Nephron (organoid): Measurements from ENCODE around the gene CAMK2D.

Experiments used
- H3K27ac Mint-ChIP-seq, 3 experiments: 2 replicates each; pipeline ENCODE4 v1.8.0; 2020; ENCODE audit warnings: mixed read lengths in 3 of 3, mild to moderate bottlenecking in 2 of 3, moderate library complexity in 1 of 3
- H3K27me3 Mint-ChIP-seq: 2 replicates; pipeline ENCODE4 v1.8.0; 2021; ENCODE audit warnings: low read depth, mild to moderate bottlenecking, moderate library complexity, mixed read lengths
- H3K36me3 Mint-ChIP-seq: 2 replicates; pipeline ENCODE4 v1.8.0; 2020; ENCODE audit warnings: low read depth, mixed read lengths
- H3K4me1 Mint-ChIP-seq: 2 replicates; pipeline ENCODE4 v1.8.0; 2020; ENCODE audit warnings: mixed read lengths
- H3K4me3 Mint-ChIP-seq, 3 experiments: 2 replicates each; pipeline ENCODE4 v1.8.0; 2020; ENCODE audit warnings: mild to moderate bottlenecking in 3 of 3, mixed read lengths in 3 of 3, moderate library complexity in 2 of 3
- H3K9me3 Mint-ChIP-seq: 2 replicates; pipeline ENCODE4 v1.8.0; 2020; ENCODE audit warnings: mixed read lengths
- CTCF ChIP-seq, 3 experiments: fragments of 200-600 bp; sonication (generic); IDR thresholded peaks; one replicate each; pipeline ENCODE4 v1.5.0; 2021; ENCODE audit warnings: antibody characterized with exemption in 3 of 3; ENCODE audit not compliant: unreplicated experiment in 3 of 3

The CAMK2D gene

GRCh38 chr4:113500424-113500823 is 261.1 kb downstream of the CAMK2D start:
- H3K27ac Mint-ChIP-seq, result no peak overlapping the region
- H3K4me1 Mint-ChIP-seq, result peaks cover 19% of the 10 kb centered on the region
- H3K4me3 Mint-ChIP-seq, result no peak overlapping the region
- no peaks in the 10 kb centered on the region for H3K27me3 Mint-ChIP-seq
- no peak for TF ChIP-seq CTCF (IDR thresholded peaks at IDR 0.05; ENCODE audit: unreplicated experiment in 3 of 3)
- H3K9me3 Mint-ChIP-seq, result peaks cover 5% of the 10 kb centered on the region
- H3K36me3 Mint-ChIP-seq, result peaks cover 50% of the 10 kb centered on the region

- H3K4me3 Mint-ChIP-seq, result no peak overlapping the region
- H3K4me1 Mint-ChIP-seq, result peaks cover 19% of the 10 kb centered on the region
- no peak overlapping the region for H3K27ac Mint-ChIP-seq
- TF ChIP-seq CTCF (IDR thresholded peaks at IDR 0.05; ENCODE audit: unreplicated experiment in 3 of 3), result no peak
- H3K36me3 Mint-ChIP-seq, result peaks cover 52% of the 10 kb centered on the region
- peaks cover 10% of the 10 kb centered on the region for H3K9me3 Mint-ChIP-seq
- no peaks in the 10 kb centered on the region for H3K27me3 Mint-ChIP-seq
These were observed 261.8 kb downstream of the CAMK2D start for GRCh38 chr4:113499696-113500095.

GRCh38 chr4:113499166-113499565 is 262.4 kb downstream of the CAMK2D start:
- H3K27ac Mint-ChIP-seq, result no peak overlapping the region
- no peak overlapping the region for H3K4me3 Mint-ChIP-seq
- H3K4me1 Mint-ChIP-seq, result peaks cover 19% of the 10 kb centered on the region
- H3K27me3 Mint-ChIP-seq, result no peaks in the 10 kb centered on the region
- TF ChIP-seq CTCF (IDR thresholded peaks at IDR 0.05; ENCODE audit: unreplicated experiment in 3 of 3), result no peak
- peaks cover 51% of the 10 kb centered on the region for H3K36me3 Mint-ChIP-seq
- H3K9me3 Mint-ChIP-seq, result peaks cover 10% of the 10 kb centered on the region

- Mint-ChIP-seq H3K9me3 (peaks cover 11% of the 10 kb centered on the region), H3K27me3 (no peaks in the 10 kb centered on the region), H3K36me3 (peaks cover 45% of the 10 kb centered on the region), H3K27ac (peak overlapping the region in 1 of 3 experiments; percentile 2), H3K4me1 (peaks cover 19% of the 10 kb centered on the region), H3K4me3 (no peak overlapping the region)
- no peak for TF ChIP-seq CTCF (IDR thresholded peaks at IDR 0.05; ENCODE audit: unreplicated experiment in 3 of 3)
These were observed 264.2 kb downstream of the CAMK2D start for GRCh38 chr4:113497154-113497884.

GRCh38 chr4:113496698-113497097 is 264.8 kb downstream of the CAMK2D start:
- peaks cover 19% of the 10 kb centered on the region for H3K4me1 Mint-ChIP-seq
- H3K27me3 Mint-ChIP-seq, result no peaks in the 10 kb centered on the region
- H3K36me3 Mint-ChIP-seq, result peaks cover 42% of the 10 kb centered on the region
- peak overlapping the region in 1 of 3 experiments; percentile 2 for H3K27ac Mint-ChIP-seq
- peaks cover 13% of the 10 kb centered on the region for H3K9me3 Mint-ChIP-seq
- no peak overlapping the region for H3K4me3 Mint-ChIP-seq
- TF ChIP-seq CTCF (IDR thresholded peaks at IDR 0.05; ENCODE audit: unreplicated experiment in 3 of 3), result no peak

GRCh38 chr4:113495790-113496189 is 265.7 kb downstream of the CAMK2D start:
- H3K27ac Mint-ChIP-seq, result no peak overlapping the region
- no peak for TF ChIP-seq CTCF (IDR thresholded peaks at IDR 0.05; ENCODE audit: unreplicated experiment in 3 of 3)
- H3K4me3 Mint-ChIP-seq, result no peak overlapping the region
- no peaks in the 10 kb centered on the region for H3K27me3 Mint-ChIP-seq
- peaks cover 19% of the 10 kb centered on the region for H3K4me1 Mint-ChIP-seq
- H3K36me3 Mint-ChIP-seq, result peaks cover 42% of the 10 kb centered on the region
- peaks cover 13% of the 10 kb centered on the region for H3K9me3 Mint-ChIP-seq
